OCI-LY1 (cell line): Measurements from ENCODE around the gene RBM47.

Experiments
- H2AFZ ChIP-seq: fragments of 200-600 bp; sonication (generic), shearing (Covaris generic); 2 replicates; pipeline ENCODE4 v1.6.0; 2014; ENCODE audit warnings: antibody characterized with exemption, mild to moderate bottlenecking, low read length
- H3F3A ChIP-seq: fragments of 200-600 bp; sonication (generic), shearing (Covaris generic); 2 replicates; pipeline ENCODE4 v1.6.0; 2014; ENCODE audit warnings: mild to moderate bottlenecking, antibody characterized with exemption, low read length, moderate library complexity; ENCODE audit not compliant: insufficient read depth
- H3K27ac ChIP-seq: fragments of 200-600 bp; sonication (generic); 2 replicates; pipeline ENCODE4 v1.5.1; 2014; ENCODE audit warnings: low read length, mixed run types, mild to moderate bottlenecking, low read depth; ENCODE audit not compliant: poor library complexity, severe bottlenecking
- H3K27me3 ChIP-seq: fragments of 200-600 bp; sonication (generic); 2 replicates; pipeline ENCODE4 v1.6.0; 2014; ENCODE audit warnings: antibody characterized with exemption, mild to moderate bottlenecking, low read length, moderate library complexity; ENCODE audit not compliant: insufficient read depth
- H3K36me3 ChIP-seq: fragments of 200-600 bp; sonication (generic); 2 replicates; pipeline ENCODE4 v1.6.1; 2014; ENCODE audit warnings: mild to moderate bottlenecking, antibody characterized with exemption, low read length, moderate library complexity, mixed read lengths; ENCODE audit not compliant: insufficient read depth
- H3K4me1 ChIP-seq: fragments of 200-600 bp; sonication (generic); 2 replicates; pipeline ENCODE4 v1.5.1; 2014; ENCODE audit warnings: mild to moderate bottlenecking, low read length, moderate library complexity; ENCODE audit not compliant: insufficient read depth, severe bottlenecking
- H3K4me2 ChIP-seq: fragments of 200-600 bp; sonication (generic), shearing (Covaris generic); 2 replicates; pipeline ENCODE4 v1.6.1; 2014; ENCODE audit warnings: low read length
- H3K4me3 ChIP-seq: fragments of 200-600 bp; sonication (generic); 2 replicates; pipeline ENCODE4 v1.5.1; 2014; ENCODE audit warnings: low read length, low read depth, mild to moderate bottlenecking, mixed read lengths; ENCODE audit not compliant: poor library complexity, severe bottlenecking
- H3K79me2 ChIP-seq: fragments of 200-600 bp; shearing (Covaris generic); 2 replicates; pipeline ENCODE4 v1.6.1; 2016; ENCODE audit warnings: mixed run types, low read length, mixed read lengths; ENCODE audit not compliant: insufficient read depth
- H3K9ac ChIP-seq: fragments of 200-600 bp; sonication (generic), shearing (Covaris generic); 2 replicates; pipeline ENCODE4 v1.6.1; 2014; ENCODE audit warnings: mild to moderate bottlenecking, low read length, mixed read lengths
- H3K9me2 ChIP-seq: fragments of 200-600 bp; sonication (generic), shearing (Covaris generic); 2 replicates; pipeline ENCODE4 v1.6.1; 2014; ENCODE audit warnings: low read depth, mild to moderate bottlenecking, low read length, mixed read lengths
- H3K9me3 ChIP-seq: fragments of 200-600 bp; shearing (Covaris generic); 2 replicates; pipeline ENCODE4 v1.6.1; 2014; ENCODE audit warnings: low read length, mixed read lengths
- H4K20me1 ChIP-seq: fragments of 200-600 bp; sonication (generic), shearing (Covaris generic); 2 replicates; pipeline ENCODE4 v1.6.0; 2016; ENCODE audit warnings: mild to moderate bottlenecking, low read length; ENCODE audit not compliant: insufficient read depth
- CTCF ChIP-seq: fragments of 200-600 bp; sonication (generic), shearing (Covaris generic); IDR thresholded peaks from 2 replicates; pipeline ENCODE4 v1.5.1; 2017; ENCODE audit warnings: mild to moderate bottlenecking, antibody characterized with exemption, low read length, moderate library complexity, mixed read lengths
- EZH2 ChIP-seq: fragments of 200-600 bp; sonication (generic), shearing (Covaris generic); IDR thresholded peaks from 2 replicates; pipeline ENCODE4 v1.8.0; 2017; ENCODE audit warnings: borderline replicate concordance, mixed run types, mild to moderate bottlenecking, antibody characterized with exemption, low read length, moderate library complexity, mixed read lengths

The RBM47 gene

GRCh38 chr4:40579983-40580382, 49.7 kb downstream of the RBM47 start:
- Histone ChIP-seq H3K27ac (no peak overlapping the region), H3K4me2 (no peak overlapping the region), H3K9me2 (no peaks in the 10 kb centered on the region), H3K79me2 (no peaks in the 10 kb centered on the region), H4K20me1 (no peaks in the 10 kb centered on the region), H3K4me3 (no peak overlapping the region), H3K9ac (no peak overlapping the region), H3K9me3 (no peaks in the 10 kb centered on the region), H3F3A (no peaks in the 10 kb centered on the region), H3K27me3 (no peaks in the 10 kb centered on the region), H3K4me1 (peaks cover 10% of the 10 kb centered on the region), H3K36me3 (no peaks in the 10 kb centered on the region), H2AFZ (no peak overlapping the region)
- TF ChIP-seq CTCF (no peak), EZH2 (no peak)

GRCh38 chr4:40577588-40578253, 51.9 kb downstream of the RBM47 start:
- peaks cover 16% of the 10 kb centered on the region for H3K4me1 ChIP-seq

GRCh38 chr4:40576651-40577480, 52.8 kb downstream of the RBM47 start:
- TF ChIP-seq EZH2: no peak
- TF ChIP-seq CTCF: no peak
- H3K9me3 ChIP-seq: no peaks in the 10 kb centered on the region
- no peaks in the 10 kb centered on the region for H3K9me2 ChIP-seq
- no peaks in the 10 kb centered on the region for H4K20me1 ChIP-seq
- no peaks in the 10 kb centered on the region for H3F3A ChIP-seq
- H3K27ac ChIP-seq: no peak overlapping the region
- H3K36me3 ChIP-seq: no peaks in the 10 kb centered on the region
- H3K79me2 ChIP-seq: no peaks in the 10 kb centered on the region
- no peak overlapping the region for H3K9ac ChIP-seq
- peak overlapping the region; percentile 18; the same call in 1 of the 2 replicates for H3K4me2 ChIP-seq
- peaks cover 16% of the 10 kb centered on the region for H3K4me1 ChIP-seq
- H3K27me3 ChIP-seq: no peaks in the 10 kb centered on the region
- no peak overlapping the region for H3K4me3 ChIP-seq
- H2AFZ ChIP-seq: no peak overlapping the region

More at GRCh38 chr4:40577588-40578253, 51.9 kb downstream of the RBM47 start:
- Histone ChIP-seq H2AFZ (no peak overlapping the region), H4K20me1 (no peaks in the 10 kb centered on the region), H3K9me3 (no peaks in the 10 kb centered on the region), H3K9ac (no peak overlapping the region), H3K9me2 (no peaks in the 10 kb centered on the region), H3K27ac (no peak overlapping the region), H3K27me3 (no peaks in the 10 kb centered on the region), H3F3A (no peaks in the 10 kb centered on the region), H3K36me3 (no peaks in the 10 kb centered on the region), H3K4me3 (no peak overlapping the region), H3K4me2 (no peak overlapping the region), H3K79me2 (no peaks in the 10 kb centered on the region)
- TF ChIP-seq EZH2 (no peak), CTCF (no peak)
